CD4-positive, alpha-beta T cell (primary cell): ENCODE results near the gene MTHFD1L. TPM values are rescaled to one million over a fixed set of nuclear protein-coding genes. Genes with fewer than 3 reads are reported as not detected.

Experiments
- ATAC-seq: fragments of 200-7000 bp; cut with Tn5 transposase; one replicate; pipeline ENCODE4 v1.10.0; 2022; ENCODE audit warnings: mild to moderate bottlenecking; ENCODE audit not compliant: poor library complexity
- CTCF ChIA-PET: fragments of 350-600 bp; sonication (Branson Sonifier 250); formaldehyde crosslinking; loops from one replicate; lab custom pipeline; 2021; ENCODE audit warnings: antibody characterized with exemption, inconsistent platforms; lab: Charles Lee
- POLR2A ChIA-PET: fragments of 350-600 bp; sonication (Branson Sonifier 250); formaldehyde crosslinking; loops from one replicate; lab custom pipeline; 2021; ENCODE audit warnings: antibody characterized with exemption, inconsistent platforms; lab: Charles Lee
- DNase-seq, 14 experiments: peaks; one replicate each; pipeline ENCODE4 v3.0.0-alpha.2; 2013 to 2020; ENCODE audit warnings: mixed read lengths in 2 of 14
- H3K27ac ChIP-seq, 2 donors: one replicate each; pipeline versions ENCODE4 v1.5.1 to v1.7.0; 2013; ENCODE audit warnings: low read length in 2 of 2, low read depth in 1 of 2, mild to moderate bottlenecking in 1 of 2
- H3K27me3 ChIP-seq, 2 experiments: 1 replicate in 1 of 2; 2 replicates in 1 of 2; pipeline versions ENCODE4 v1.6.1 to v1.7.0; 2013; ENCODE audit warnings: low read length in 2 of 2, control low read depth in 1 of 2, mild to moderate bottlenecking in 1 of 2, moderate library complexity in 1 of 2; ENCODE audit not compliant: insufficient read depth in 2 of 2, control insufficient read depth in 1 of 2
- H3K36me3 ChIP-seq: one replicate; pipeline ENCODE4 v1.6.1; 2013; ENCODE audit warnings: low read length, control low read depth; ENCODE audit not compliant: insufficient read depth
- H3K4me1 ChIP-seq: one replicate; pipeline ENCODE4 v1.6.1; 2013; ENCODE audit warnings: low read length, control low read depth; ENCODE audit not compliant: insufficient read depth
- H3K4me3 ChIP-seq: one replicate; pipeline ENCODE4 v1.5.1; 2013; ENCODE audit warnings: mild to moderate bottlenecking, low read length, moderate library complexity
- H3K9me3 ChIP-seq, 2 experiments: 1 replicate in 1 of 2; 2 replicates in 1 of 2; pipeline versions ENCODE4 v1.6.1 to v1.7.0; 2013; ENCODE audit warnings: low read length in 2 of 2, mild to moderate bottlenecking in 2 of 2, control low read depth in 1 of 2, moderate library complexity in 1 of 2; ENCODE audit not compliant: control insufficient read depth in 1 of 2, insufficient read depth in 1 of 2
- H3K27ac Mint-ChIP-seq: one replicate; pipeline ENCODE4 v1.8.0; 2020; ENCODE audit warnings: mixed read lengths
- H3K27me3 Mint-ChIP-seq: one replicate; pipeline ENCODE4 v1.8.0; 2021; ENCODE audit warnings: mixed read lengths
- H3K36me3 Mint-ChIP-seq: one replicate; pipeline ENCODE4 v1.8.0; 2021; ENCODE audit warnings: low read depth, mixed read lengths
- H3K4me1 Mint-ChIP-seq: one replicate; pipeline ENCODE4 v1.8.0; 2021; ENCODE audit warnings: low read depth, mixed read lengths
- H3K4me3 Mint-ChIP-seq: one replicate; pipeline ENCODE4 v1.8.0; 2020; ENCODE audit warnings: mild to moderate bottlenecking, mixed read lengths
- H3K9me3 Mint-ChIP-seq: one replicate; pipeline ENCODE4 v1.8.0; 2020; ENCODE audit warnings: mixed read lengths
- intact Hi-C, 2 experiments: fragments of 100-400 bp; cut with DNase I in 1 of 2; cut with micrococcal nuclease in 1 of 2; formaldehyde crosslinking; loops; one replicate each; pipeline versions ENCODE4 v1.15.1 to v1.9.0; 2023 to 2025; cut with DNase I, micrococcal nuclease
- total RNA-seq, 174 experiments: library from RNA in 2 of 174; stranded (reverse) in 2 of 174; gene quantifications; one replicate each; pipeline ENCODE4 v1.2.3 and lab custom pipeline; 2021 to 2026
- TF ChIP-seq, protein P1 (sequence below): fragments of 200-600 bp; IDR thresholded peaks from one replicate; pipeline ENCODE4 v1.8.0; 2022; ENCODE audit warnings: antibody characterized with exemption, mild to moderate bottlenecking

MTHFD1L gene
- total RNA-seq, 2 experiments from 2014 or later = 8.8 to 9.7 TPM

DNA sequence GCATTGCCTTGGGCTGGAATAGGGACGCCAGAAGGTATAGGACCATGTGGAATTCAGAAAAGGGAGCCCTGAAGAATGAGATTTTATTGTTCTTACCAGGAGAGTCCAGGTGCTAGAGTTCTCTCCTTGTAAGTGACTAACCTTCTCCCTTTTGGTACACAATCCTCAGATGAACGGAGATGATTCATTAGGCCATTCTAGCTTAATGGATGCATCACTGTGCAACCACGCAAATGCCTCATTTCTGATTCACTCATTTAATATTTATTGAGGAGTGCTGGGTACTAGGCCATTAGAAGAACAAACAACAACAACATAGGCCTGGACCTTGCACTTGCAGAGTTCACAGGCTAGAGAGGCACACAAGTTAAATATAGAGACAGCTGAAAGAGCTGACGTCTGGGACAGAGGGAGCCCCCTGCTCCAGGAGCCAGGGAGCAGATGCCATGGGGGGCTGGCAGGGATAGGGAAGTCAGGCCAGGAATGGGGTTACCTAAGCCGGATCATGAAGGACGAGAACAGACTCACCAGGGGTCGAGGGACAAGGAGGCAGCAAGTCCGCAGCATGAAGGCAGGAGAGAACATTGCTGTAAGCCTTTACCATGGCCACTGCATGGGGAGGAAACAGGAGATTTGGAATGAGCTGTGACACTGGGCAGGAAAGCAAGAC, 194.7 kb downstream of the MTHFD1L start:
- Mint-ChIP-seq H3K4me1 (no peaks in the 10 kb centered on the region), H3K36me3 (no peaks in the 10 kb centered on the region), H3K27me3 (no peaks in the 10 kb centered on the region), H3K27ac (no peak overlapping the region), H3K9me3 (no peaks in the 10 kb centered on the region), H3K4me3 (no peak overlapping the region)
- Histone ChIP-seq H3K4me1 (no peaks in the 10 kb centered on the region), H3K27me3 (no peaks in the 10 kb centered on the region), H3K9me3 (no peaks in the 10 kb centered on the region), H3K36me3 (no peaks in the 10 kb centered on the region), H3K4me3 (no peak overlapping the region), H3K27ac (no peak overlapping the region)
- ChIA-PET POLR2A (no interaction called here), CTCF (no interaction called here)
- TF ChIP-seq, protein P1, sequence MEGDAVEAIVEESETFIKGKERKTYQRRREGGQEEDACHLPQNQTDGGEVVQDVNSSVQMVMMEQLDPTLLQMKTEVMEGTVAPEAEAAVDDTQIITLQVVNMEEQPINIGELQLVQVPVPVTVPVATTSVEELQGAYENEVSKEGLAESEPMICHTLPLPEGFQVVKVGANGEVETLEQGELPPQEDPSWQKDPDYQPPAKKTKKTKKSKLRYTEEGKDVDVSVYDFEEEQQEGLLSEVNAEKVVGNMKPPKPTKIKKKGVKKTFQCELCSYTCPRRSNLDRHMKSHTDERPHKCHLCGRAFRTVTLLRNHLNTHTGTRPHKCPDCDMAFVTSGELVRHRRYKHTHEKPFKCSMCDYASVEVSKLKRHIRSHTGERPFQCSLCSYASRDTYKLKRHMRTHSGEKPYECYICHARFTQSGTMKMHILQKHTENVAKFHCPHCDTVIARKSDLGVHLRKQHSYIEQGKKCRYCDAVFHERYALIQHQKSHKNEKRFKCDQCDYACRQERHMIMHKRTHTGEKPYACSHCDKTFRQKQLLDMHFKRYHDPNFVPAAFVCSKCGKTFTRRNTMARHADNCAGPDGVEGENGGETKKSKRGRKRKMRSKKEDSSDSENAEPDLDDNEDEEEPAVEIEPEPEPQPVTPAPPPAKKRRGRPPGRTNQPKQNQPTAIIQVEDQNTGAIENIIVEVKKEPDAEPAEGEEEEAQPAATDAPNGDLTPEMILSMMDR = no peak
- ATAC-seq = no peak
- intact Hi-C loops = no loop called here
- DNase-seq = no peak

DNA sequence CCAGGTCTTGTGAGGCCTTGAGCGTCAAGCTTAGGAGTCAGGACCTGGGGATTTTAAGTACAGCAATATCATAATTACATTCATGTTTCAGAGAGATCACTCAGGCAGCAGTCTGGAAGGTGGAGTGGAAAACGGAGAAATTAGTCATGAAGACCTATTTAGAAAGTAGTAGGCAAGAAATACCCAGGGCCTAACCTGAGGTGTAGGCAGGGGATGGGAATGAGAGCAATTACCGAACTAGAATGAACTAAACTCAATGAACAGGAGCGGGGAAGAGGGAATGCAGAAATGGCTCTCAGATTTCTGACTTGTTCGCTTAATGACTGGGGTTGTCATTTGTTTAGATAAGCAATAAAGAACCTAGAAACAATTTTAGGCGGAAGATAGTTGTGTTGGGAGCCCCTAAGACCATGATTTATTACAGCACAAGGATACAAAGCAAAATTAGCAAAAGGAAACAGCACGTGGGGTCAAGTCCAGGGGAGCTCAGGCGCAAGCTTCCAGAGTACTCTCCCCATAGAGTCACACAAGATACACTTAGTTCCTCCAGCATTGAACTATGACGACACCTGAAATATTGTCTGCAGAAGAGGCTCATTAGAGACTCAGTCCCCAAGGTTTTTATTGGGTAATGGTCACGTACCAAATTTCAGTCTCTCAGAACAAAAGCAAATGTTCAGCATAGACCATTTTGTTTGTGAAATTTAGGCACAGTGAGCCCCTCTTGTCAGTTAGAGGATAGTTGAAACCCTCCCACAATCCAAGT, 195.4 kb downstream of the MTHFD1L start:
- CTCF ChIA-PET = no interaction called here
- DNase-seq = no peak
- POLR2A ChIA-PET = no interaction called here
- TF ChIP-seq, protein P1 = no peak
- no peaks in the 10 kb centered on the region for H3K36me3 ChIP-seq
- H3K27me3 ChIP-seq = no peaks in the 10 kb centered on the region
- intact Hi-C loops = no loop called here
- H3K27ac ChIP-seq = no peak overlapping the region
- Mint-ChIP-seq H3K4me3 (no peak overlapping the region), H3K27me3 (no peaks in the 10 kb centered on the region), H3K9me3 (no peaks in the 10 kb centered on the region), H3K27ac (no peak overlapping the region), H3K4me1 (no peaks in the 10 kb centered on the region), H3K36me3 (no peaks in the 10 kb centered on the region)
- H3K4me1 ChIP-seq = no peaks in the 10 kb centered on the region
- ATAC-seq = no peak
- H3K4me3 ChIP-seq = no peak overlapping the region
- H3K9me3 ChIP-seq = no peaks in the 10 kb centered on the region

DNA sequence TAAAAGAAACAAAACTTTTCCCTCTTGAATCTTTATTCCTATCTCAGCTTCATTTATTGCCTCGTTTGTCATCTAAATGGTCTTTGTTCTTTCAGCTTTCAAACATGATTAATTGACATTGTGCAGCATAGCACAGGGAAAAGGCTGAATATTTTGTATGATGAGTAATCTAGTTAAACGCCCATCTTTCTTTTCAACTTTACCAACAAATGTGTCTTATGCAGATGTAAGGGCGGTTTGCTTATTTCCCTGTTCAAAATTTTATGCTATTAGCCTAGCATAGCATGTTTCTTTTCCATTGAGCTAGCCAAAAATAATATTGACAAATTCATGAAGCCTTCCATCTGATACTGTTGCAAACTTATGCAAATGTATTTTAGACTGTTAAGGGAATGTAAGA, 197.8 kb downstream of the MTHFD1L start:
- Mint-ChIP-seq H3K4me1 (no peaks in the 10 kb centered on the region), H3K27me3 (no peaks in the 10 kb centered on the region), H3K36me3 (peaks cover 6% of the 10 kb centered on the region), H3K4me3 (no peak overlapping the region), H3K27ac (no peak overlapping the region), H3K9me3 (no peaks in the 10 kb centered on the region)
- DNase-seq (no peak), ATAC-seq (no peak)
- no peak overlapping the region for H3K4me3 ChIP-seq
- TF ChIP-seq, protein P1 = no peak
- H3K27me3 ChIP-seq = no peaks in the 10 kb centered on the region
- no peaks in the 10 kb centered on the region for H3K9me3 ChIP-seq
- no peaks in the 10 kb centered on the region for H3K36me3 ChIP-seq
- H3K27ac ChIP-seq = no peak overlapping the region
- intact Hi-C loops = no loop called here
- ChIA-PET POLR2A (no interaction called here), CTCF (no interaction called here)
- no peaks in the 10 kb centered on the region for H3K4me1 ChIP-seq
